Neuronal stem cell (in vitro differentiated cells): ENCODE results near the gene ARL6IP4.
A peak's percentile ranks its signal among the peaks of the same experiment; 100 is the strongest.

Experiments used
- DNase-seq: peaks from one replicate; pipeline ENCODE4 v3.0.0-alpha.2; 2013; ENCODE audit warnings: low spot score
- H2AFZ ChIP-seq: one replicate; pipeline ENCODE4 v1.6.1; 2013; ENCODE audit warnings: mild to moderate bottlenecking, low read length, inconsistent platforms
- H2AK5ac ChIP-seq: 2 replicates; pipeline ENCODE4 v1.6.1; 2013; ENCODE audit warnings: low read depth, mild to moderate bottlenecking, inconsistent platforms, low read length, moderate library complexity, mixed read lengths
- H2BK120ac ChIP-seq: 2 replicates; pipeline ENCODE4 v1.6.1; 2013; ENCODE audit warnings: low read depth, mild to moderate bottlenecking, inconsistent platforms, low read length, moderate library complexity, mixed read lengths
- H2BK12ac ChIP-seq: one replicate; pipeline ENCODE4 v1.6.1; 2013; ENCODE audit warnings: low read length, inconsistent platforms
- H2BK15ac ChIP-seq: 2 replicates; pipeline ENCODE4 v1.6.1; 2013; ENCODE audit warnings: mild to moderate bottlenecking, low read length, inconsistent platforms, mixed read lengths
- H2BK5ac ChIP-seq: one replicate; pipeline ENCODE4 v1.6.1; 2013; ENCODE audit warnings: inconsistent platforms, mild to moderate bottlenecking, low read length, moderate library complexity
- H3K14ac ChIP-seq: one replicate; pipeline ENCODE4 v1.6.1; 2013; ENCODE audit warnings: low read length, inconsistent platforms
- H3K18ac ChIP-seq: 2 replicates; pipeline ENCODE4 v1.6.1; 2013; ENCODE audit warnings: low read length, inconsistent platforms
- H3K23ac ChIP-seq: 2 replicates; pipeline ENCODE4 v1.6.1; 2013; ENCODE audit warnings: low read depth, mild to moderate bottlenecking, mixed read lengths, low read length, inconsistent platforms; ENCODE audit not compliant: poor library complexity
- H3K27ac ChIP-seq: replicated peaks from 3 replicates; pipeline ENCODE4 v1.5.1; 2013; ENCODE audit warnings: low read length, inconsistent platforms
- H3K27me3 ChIP-seq, 3 experiments: 2 replicates each; pipeline ENCODE4 v1.6.1; 2013; ENCODE audit warnings: low read length in 3 of 3, mild to moderate bottlenecking in 2 of 3, inconsistent platforms in 1 of 3, low read depth in 1 of 3, mixed read lengths in 1 of 3, moderate library complexity in 1 of 3; ENCODE audit not compliant: control insufficient read depth in 3 of 3, insufficient read depth in 3 of 3
- H3K36me3 ChIP-seq, 2 donors: replicated peaks in 1 of 2; 2 replicates each; pipeline ENCODE4 v1.6.1; 2013; ENCODE audit warnings: low read length in 2 of 2; ENCODE audit not compliant: control insufficient read depth in 2 of 2, insufficient read depth in 2 of 2
- H3K4ac ChIP-seq: 2 replicates; pipeline ENCODE4 v1.6.1; 2013; ENCODE audit warnings: inconsistent platforms, mild to moderate bottlenecking, low read length, moderate library complexity
- H3K4me1 ChIP-seq, 2 donors: 1 replicate in 1 of 2; 2 replicates in 1 of 2; pipeline ENCODE4 v1.6.1; 2013; ENCODE audit warnings: low read length in 2 of 2, low read depth in 1 of 2; ENCODE audit not compliant: control insufficient read depth in 2 of 2, insufficient read depth in 1 of 2
- H3K4me2 ChIP-seq: one replicate; pipeline ENCODE4 v1.6.1; 2013; ENCODE audit warnings: mild to moderate bottlenecking, low read length, inconsistent platforms; ENCODE audit not compliant: insufficient read depth, poor library complexity, severe bottlenecking
- H3K4me3 ChIP-seq, 2 donors: 2 replicates each; pipeline ENCODE4 v1.5.1; 2013; ENCODE audit warnings: low read length in 2 of 2, mild to moderate bottlenecking in 2 of 2, inconsistent platforms in 1 of 2, moderate library complexity in 1 of 2
- H3K79me1 ChIP-seq: one replicate; pipeline ENCODE4 v1.6.1; 2013; ENCODE audit warnings: low read depth, mild to moderate bottlenecking, inconsistent platforms, low read length, moderate library complexity
- H3K9ac ChIP-seq: one replicate; pipeline ENCODE4 v1.6.1; 2013; ENCODE audit warnings: mild to moderate bottlenecking, low read depth, low read length, inconsistent platforms; ENCODE audit not compliant: poor library complexity
- H3K9me3 ChIP-seq, 2 donors: replicated peaks in 1 of 2; 2 replicates each; pipeline versions ENCODE3 to v1.6.1; 2013; ENCODE audit warnings: low read length in 2 of 2, mild to moderate bottlenecking in 2 of 2, inconsistent platforms in 1 of 2, low read depth in 1 of 2, mixed read lengths in 1 of 2, moderate library complexity in 1 of 2; ENCODE audit not compliant: control insufficient read depth in 2 of 2, insufficient read depth in 1 of 2
- H4K8ac ChIP-seq: one replicate; pipeline ENCODE4 v1.6.1; 2013; ENCODE audit warnings: low read depth, mild to moderate bottlenecking, inconsistent platforms, low read length, moderate library complexity
- H4K91ac ChIP-seq: one replicate; pipeline ENCODE4 v1.6.1; 2013; ENCODE audit warnings: low read length, low read depth, mild to moderate bottlenecking, inconsistent platforms; ENCODE audit not compliant: poor library complexity
- WGBS, 2 donors: extraction: QIAGEN DNeasy Blood & Tissue Kit; methylation state at CpG; one replicate each; pipeline ENCODE4 v1.1.7; 2013; ENCODE audit warnings: missing lambda C conversion rate in 2 of 2, mixed read lengths in 1 of 2; ENCODE audit not compliant: insufficient read length in 2 of 2, insufficient replicate concordance in 1 of 2; ENCODE audit errors: extremely low coverage in 2 of 2; 5-methylcytosine and 5-hydroxymethylcytosine counted together

ARL6IP4 gene

GRCh38 chr12:123010110-123010509, 29.6 kb downstream of the ARL6IP4 start:
- Histone ChIP-seq H3K14ac (no peak overlapping the region), H3K18ac (no peak overlapping the region), H3K4me2 (no peak overlapping the region), H3K27me3 (no peaks in the 10 kb centered on the region), H3K23ac (no peak overlapping the region), H3K9ac (no peak overlapping the region), H3K4me3 (no peak overlapping the region), H4K8ac (no peak overlapping the region), H2BK12ac (no peak overlapping the region), H3K27ac (no peak overlapping the region), H3K4me1 (no peaks in the 10 kb centered on the region), H2BK120ac (no peak overlapping the region), H2BK5ac (no peak overlapping the region), H4K91ac (no peak overlapping the region), H3K4ac (no peak overlapping the region), H3K9me3 (no peaks in the 10 kb centered on the region), H2BK15ac (no peak overlapping the region), H3K79me1 (no peaks in the 10 kb centered on the region), H2AFZ (no peak overlapping the region), H2AK5ac (no peak overlapping the region), H3K36me3 (no peaks in the 10 kb centered on the region)
- no CpG with 5 or more reads among the region's 1 CpG for WGBS, 2 donors
- no peak for DNase-seq

DNA sequence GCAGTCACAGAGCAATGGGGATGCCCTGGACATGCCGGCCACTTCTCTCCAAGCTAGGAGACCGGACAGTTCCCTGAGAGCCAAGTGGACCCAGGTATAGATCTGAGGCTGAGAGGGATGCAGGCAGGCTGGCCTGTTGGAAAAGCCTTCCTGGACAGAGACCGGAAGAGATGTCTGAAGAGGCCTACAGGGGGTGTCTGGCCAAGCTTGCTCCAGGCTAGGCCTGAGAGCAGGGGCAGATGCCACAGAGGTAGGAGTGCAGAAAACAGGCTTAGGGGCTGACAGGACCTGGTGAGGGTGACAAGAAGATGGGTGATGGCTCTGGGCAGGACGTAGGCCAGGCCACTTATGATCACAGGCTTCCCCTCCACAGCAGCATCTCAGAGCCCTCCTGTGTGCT, 30.2 kb downstream of the ARL6IP4 start:
- no CpG with 5 or more reads among the region's 4 CpGs for WGBS, 2 donors
- Histone ChIP-seq H3K27ac (no peak overlapping the region), H3K4me3 (peak overlapping the region in 1 of 2 donors; percentile 17), H3K9me3 (no peaks in the 10 kb centered on the region), H3K27me3 (no peaks in the 10 kb centered on the region), H2BK12ac (no peak overlapping the region), H3K4me1 (no peaks in the 10 kb centered on the region), H3K9ac (no peak overlapping the region), H4K8ac (no peak overlapping the region), H3K79me1 (no peaks in the 10 kb centered on the region), H2BK5ac (no peak overlapping the region), H2AFZ (no peak overlapping the region), H3K4me2 (no peak overlapping the region), H2AK5ac (no peak overlapping the region), H3K14ac (no peak overlapping the region), H3K18ac (no peak overlapping the region), H3K23ac (no peak overlapping the region), H4K91ac (no peak overlapping the region), H2BK120ac (no peak overlapping the region), H2BK15ac (no peak overlapping the region), H3K4ac (no peak overlapping the region), H3K36me3 (no peaks in the 10 kb centered on the region)
- DNase-seq, result no peak

GRCh38 chr12:123011701-123012100, 31.2 kb downstream of the ARL6IP4 start:
- Histone ChIP-seq H3K14ac (no peak overlapping the region), H3K4me2 (no peak overlapping the region), H2AFZ (no peak overlapping the region), H3K4ac (no peak overlapping the region), H3K4me1 (no peaks in the 10 kb centered on the region), H3K36me3 (no peaks in the 10 kb centered on the region), H3K18ac (peak overlapping the region; percentile 77), H4K8ac (no peak overlapping the region), H3K9ac (no peak overlapping the region), H2BK12ac (no peak overlapping the region), H3K27ac (no peak overlapping the region), H4K91ac (no peak overlapping the region), H2BK15ac (no peak overlapping the region), H3K79me1 (no peaks in the 10 kb centered on the region), H2AK5ac (no peak overlapping the region), H3K27me3 (no peaks in the 10 kb centered on the region), H2BK5ac (no peak overlapping the region), H3K9me3 (no peaks in the 10 kb centered on the region), H3K4me3 (no peak overlapping the region), H3K23ac (no peak overlapping the region), H2BK120ac (no peak overlapping the region)
- DNase-seq, result no peak
- whole genome bisulfite sequencing, 2 donors, result no CpG with 5 or more reads among the region's 6 CpGs

DNA sequence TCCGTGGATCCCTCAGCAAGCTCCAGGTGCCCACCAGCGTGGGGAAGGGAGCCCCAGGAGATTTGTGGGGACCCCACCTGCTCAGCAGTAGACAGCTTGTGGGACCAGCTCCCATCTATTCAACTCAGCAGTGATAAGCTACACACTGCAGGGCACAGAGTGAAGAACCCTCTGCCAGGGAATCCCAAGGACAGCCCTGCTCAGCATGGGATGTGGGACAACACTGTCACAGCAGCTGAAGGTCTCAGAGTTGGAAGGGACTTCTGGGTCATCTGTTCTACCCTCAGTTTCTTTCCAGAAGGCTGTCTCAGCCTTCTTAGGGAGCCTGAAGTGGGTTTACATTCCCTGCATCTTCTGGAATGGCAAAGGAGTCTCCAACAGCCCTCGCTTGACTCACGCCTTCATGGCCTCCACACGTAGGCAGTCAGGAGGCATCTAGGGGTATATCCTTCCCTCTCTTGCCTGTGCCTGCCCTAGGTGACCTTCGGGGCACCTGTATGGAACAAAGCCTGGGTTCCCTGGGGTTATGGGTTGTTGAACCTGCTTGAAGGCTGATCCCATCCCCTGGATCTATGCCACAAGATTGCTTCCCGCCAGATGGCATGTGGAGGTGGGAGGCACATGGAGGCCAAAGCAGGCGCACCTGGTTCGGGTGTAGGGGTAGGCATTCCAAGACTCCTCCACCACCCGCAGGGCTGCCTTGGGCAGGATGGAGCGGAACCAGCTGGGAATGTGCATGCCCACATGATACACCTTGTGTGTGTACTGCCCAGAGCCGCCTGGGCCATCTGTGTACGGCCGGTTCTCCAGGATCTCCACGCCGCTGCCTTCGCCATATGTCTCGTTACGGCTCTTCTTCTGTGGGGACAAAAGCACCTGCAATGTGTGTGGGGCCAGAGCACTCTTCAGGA, 33.0 kb downstream of the ARL6IP4 start:
- no peaks in the 10 kb centered on the region for H3K4me1 ChIP-seq
- no peaks in the 10 kb centered on the region for H3K27me3 ChIP-seq
- H2BK15ac ChIP-seq, result no peak overlapping the region
- DNase-seq, result no peak
- H2BK120ac ChIP-seq, result no peak overlapping the region
- no peak overlapping the region for H3K4me2 ChIP-seq
- peak overlapping the region; percentile 46 for H3K23ac ChIP-seq
- no peak overlapping the region for H3K4ac ChIP-seq
- no peaks in the 10 kb centered on the region for H3K79me1 ChIP-seq
- H2BK5ac ChIP-seq, result no peak overlapping the region
- H2BK12ac ChIP-seq, result no peak overlapping the region
- WGBS, 2 donors, result no CpG with 5 or more reads among the region's 19 CpGs
- H4K8ac ChIP-seq, result no peak overlapping the region
- no peak overlapping the region for H3K4me3 ChIP-seq
- no peak overlapping the region for H2AFZ ChIP-seq
- peak overlapping the region; percentile 27 for H2AK5ac ChIP-seq
- H3K36me3 ChIP-seq, result no peaks in the 10 kb centered on the region
- H3K18ac ChIP-seq, result no peak overlapping the region
- H3K9me3 ChIP-seq, result no peaks in the 10 kb centered on the region
- H3K27ac ChIP-seq, result no peak overlapping the region
- no peak overlapping the region for H3K9ac ChIP-seq
- no peak overlapping the region for H4K91ac ChIP-seq
- H3K14ac ChIP-seq, result no peak overlapping the region
